Measurements from ENCODE around the gene CEP295NL. TPM values are rescaled to one million over a fixed set of nuclear protein-coding genes. Genes with fewer than 3 reads are reported as not detected.

The CEP295NL gene
- total and polyA plus RNA-seq, 2 of the 13 experiments (the other 11 are each of a cell fraction or from before 2014, with no cell fraction given) = not detected

DNA sequence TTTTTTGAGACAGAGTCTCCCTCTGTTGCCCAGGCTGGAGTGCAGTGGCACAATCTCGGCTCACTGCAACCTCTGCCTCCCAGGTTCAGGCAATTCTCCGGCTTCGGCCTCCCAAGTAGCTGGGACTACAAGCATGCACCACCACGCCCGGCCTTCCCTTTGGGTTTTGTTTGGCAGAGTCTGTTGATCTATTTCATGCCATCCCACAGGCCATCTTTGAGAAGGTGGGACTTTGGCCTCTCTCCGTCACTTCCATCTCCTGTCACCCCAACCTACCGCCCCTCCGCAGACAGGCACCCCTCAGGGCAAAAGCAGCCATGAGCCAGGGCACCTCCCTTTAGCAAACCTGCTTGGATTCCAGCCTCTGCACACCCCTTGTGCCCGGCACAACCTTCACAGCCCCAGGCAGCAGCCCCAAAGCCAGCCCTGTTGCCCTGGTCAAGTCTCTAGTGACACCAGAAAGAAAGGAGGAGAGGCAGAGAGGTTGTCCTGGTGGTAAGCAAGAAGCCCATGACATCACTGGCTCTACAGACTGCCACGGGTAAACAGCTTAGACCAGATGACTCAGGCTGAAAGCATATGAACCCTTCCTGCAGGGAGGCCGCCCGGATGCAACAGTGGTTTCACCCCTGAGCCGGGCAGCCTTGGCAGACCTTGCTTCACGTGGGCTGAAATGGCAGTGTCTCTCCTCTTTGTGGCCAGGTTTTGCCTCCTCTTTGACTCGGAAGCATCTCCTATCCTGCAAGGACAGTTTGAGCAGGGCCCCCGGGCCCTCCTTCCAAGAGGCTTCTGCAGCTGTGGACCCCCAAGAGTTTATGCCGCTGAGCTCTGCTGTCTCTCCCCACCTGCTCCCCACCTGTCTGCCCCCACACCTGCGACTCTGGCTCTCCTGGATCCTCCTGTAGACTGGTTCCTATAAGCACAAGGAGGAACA lies 30.3 kb upstream of the CEP295NL start (continued):
- TF ChIP-seq, protein P1, sequence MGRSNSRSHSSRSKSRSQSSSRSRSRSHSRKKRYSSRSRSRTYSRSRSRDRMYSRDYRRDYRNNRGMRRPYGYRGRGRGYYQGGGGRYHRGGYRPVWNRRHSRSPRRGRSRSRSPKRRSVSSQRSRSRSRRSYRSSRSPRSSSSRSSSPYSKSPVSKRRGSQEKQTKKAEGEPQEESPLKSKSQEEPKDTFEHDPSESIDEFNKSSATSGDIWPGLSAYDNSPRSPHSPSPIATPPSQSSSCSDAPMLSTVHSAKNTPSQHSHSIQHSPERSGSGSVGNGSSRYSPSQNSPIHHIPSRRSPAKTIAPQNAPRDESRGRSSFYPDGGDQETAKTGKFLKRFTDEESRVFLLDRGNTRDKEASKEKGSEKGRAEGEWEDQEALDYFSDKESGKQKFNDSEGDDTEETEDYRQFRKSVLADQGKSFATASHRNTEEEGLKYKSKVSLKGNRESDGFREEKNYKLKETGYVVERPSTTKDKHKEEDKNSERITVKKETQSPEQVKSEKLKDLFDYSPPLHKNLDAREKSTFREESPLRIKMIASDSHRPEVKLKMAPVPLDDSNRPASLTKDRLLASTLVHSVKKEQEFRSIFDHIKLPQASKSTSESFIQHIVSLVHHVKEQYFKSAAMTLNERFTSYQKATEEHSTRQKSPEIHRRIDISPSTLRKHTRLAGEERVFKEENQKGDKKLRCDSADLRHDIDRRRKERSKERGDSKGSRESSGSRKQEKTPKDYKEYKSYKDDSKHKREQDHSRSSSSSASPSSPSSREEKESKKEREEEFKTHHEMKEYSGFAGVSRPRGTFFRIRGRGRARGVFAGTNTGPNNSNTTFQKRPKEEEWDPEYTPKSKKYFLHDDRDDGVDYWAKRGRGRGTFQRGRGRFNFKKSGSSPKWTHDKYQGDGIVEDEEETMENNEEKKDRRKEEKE (IDR thresholded peaks at IDR 0.05) = no peak
- TF ChIP-seq, protein P2, sequence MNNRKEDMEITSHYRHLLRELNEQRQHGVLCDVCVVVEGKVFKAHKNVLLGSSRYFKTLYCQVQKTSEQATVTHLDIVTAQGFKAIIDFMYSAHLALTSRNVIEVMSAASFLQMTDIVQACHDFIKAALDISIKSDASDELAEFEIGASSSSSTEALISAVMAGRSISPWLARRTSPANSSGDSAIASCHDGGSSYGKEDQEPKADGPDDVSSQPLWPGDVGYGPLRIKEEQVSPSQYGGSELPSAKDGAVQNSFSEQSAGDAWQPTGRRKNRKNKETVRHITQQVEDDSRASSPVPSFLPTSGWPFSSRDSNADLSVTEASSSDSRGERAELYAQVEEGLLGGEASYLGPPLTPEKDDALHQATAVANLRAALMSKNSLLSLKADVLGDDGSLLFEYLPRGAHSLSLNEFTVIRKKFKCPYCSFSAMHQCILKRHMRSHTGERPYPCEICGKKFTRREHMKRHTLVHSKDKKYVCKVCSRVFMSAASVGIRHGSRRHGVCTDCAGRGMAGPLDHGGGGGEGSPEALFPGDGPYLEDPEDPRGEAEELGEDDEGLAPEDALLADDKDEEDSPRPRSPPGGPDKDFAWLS (CRISPR knock-in tag; IDR thresholded peaks at IDR 0.05; ENCODE audit: borderline replicate concordance) = no peak
- TF ChIP-seq, protein P3, sequence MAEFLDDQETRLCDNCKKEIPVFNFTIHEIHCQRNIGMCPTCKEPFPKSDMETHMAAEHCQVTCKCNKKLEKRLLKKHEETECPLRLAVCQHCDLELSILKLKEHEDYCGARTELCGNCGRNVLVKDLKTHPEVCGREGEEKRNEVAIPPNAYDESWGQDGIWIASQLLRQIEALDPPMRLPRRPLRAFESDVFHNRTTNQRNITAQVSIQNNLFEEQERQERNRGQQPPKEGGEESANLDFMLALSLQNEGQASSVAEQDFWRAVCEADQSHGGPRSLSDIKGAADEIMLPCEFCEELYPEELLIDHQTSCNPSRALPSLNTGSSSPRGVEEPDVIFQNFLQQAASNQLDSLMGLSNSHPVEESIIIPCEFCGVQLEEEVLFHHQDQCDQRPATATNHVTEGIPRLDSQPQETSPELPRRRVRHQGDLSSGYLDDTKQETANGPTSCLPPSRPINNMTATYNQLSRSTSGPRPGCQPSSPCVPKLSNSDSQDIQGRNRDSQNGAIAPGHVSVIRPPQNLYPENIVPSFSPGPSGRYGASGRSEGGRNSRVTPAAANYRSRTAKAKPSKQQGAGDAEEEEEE (CRISPR knock-in tag; IDR thresholded peaks at IDR 0.05; ENCODE audit: borderline replicate concordance) = no peak
- TF ChIP-seq EEA1 (CRISPR knock-in tag; IDR thresholded peaks at IDR 0.05; ENCODE audit: borderline replicate concordance) (no peak), POLR2AphosphoS5 (IDR thresholded peaks at IDR 0.05; ENCODE audit: low read depth, low read length) (no peak), ZFP36L1 (CRISPR knock-in tag; IDR thresholded peaks at IDR 0.05) (no peak), ARID2 (CRISPR knock-in tag; IDR thresholded peaks at IDR 0.05; ENCODE audit: borderline replicate concordance) (no peak), ZNF607 (CRISPR knock-in tag; IDR thresholded peaks at IDR 0.05; ENCODE audit: borderline replicate concordance) (peak; percentile 60; the same call in 1 of the 2 replicates), ZNF556 (CRISPR knock-in tag; IDR thresholded peaks at IDR 0.05; ENCODE audit: borderline replicate concordance) (no peak), RFX1 (IDR thresholded peaks at IDR 0.05) (no peak), ZNF557 (CRISPR knock-in tag; IDR thresholded peaks at IDR 0.05) (no peak), ZNF7 (CRISPR knock-in tag; IDR thresholded peaks at IDR 0.05) (no peak), ZSCAN31 (CRISPR knock-in tag; IDR thresholded peaks at IDR 0.05; ENCODE audit: low read depth) (no peak), HNF4G (IDR thresholded peaks at IDR 0.05; ENCODE audit: borderline replicate concordance, low read depth, low read length) (no peak), HNF4G (CRISPR knock-in tag; IDR thresholded peaks at IDR 0.05; ENCODE audit: borderline replicate concordance, low read depth) (0 out of 2 replicates have a peak, but pooled peaks have one; percentile 47), KDM4B (CRISPR knock-in tag; IDR thresholded peaks at IDR 0.05) (peak; percentile 27; the same call in 1 of the 2 replicates), HMG20B (CRISPR knock-in tag; conservative IDR thresholded peaks at IDR 0.05) (no peak), REL (CRISPR knock-in tag; conservative IDR thresholded peaks at IDR 0.05) (no peak), ZNF30 (CRISPR knock-in tag; IDR thresholded peaks at IDR 0.05) (no peak), BORCS8-MEF2B (CRISPR knock-in tag; IDR thresholded peaks at IDR 0.05) (no peak)
- TF ChIP-seq, protein P4, sequence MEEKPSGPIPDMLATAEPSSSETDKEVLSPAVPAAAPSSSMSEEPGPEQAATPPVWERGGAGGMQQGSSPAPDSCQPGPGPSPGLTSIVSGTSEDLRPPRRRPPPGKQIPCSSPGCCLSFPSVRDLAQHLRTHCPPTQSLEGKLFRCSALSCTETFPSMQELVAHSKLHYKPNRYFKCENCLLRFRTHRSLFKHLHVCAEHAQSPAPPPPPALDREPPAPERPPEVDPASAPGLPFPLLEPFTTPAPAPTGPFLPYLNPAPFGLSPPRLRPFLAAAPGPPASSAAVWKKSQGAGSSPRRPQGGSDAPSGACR (CRISPR knock-in tag; IDR thresholded peaks at IDR 0.05) = no peak

Data from HepG2 (cell line).